Stimulated activated CD8-positive, alpha-beta memory T cell treated with anti-CD3 and anti-CD28 coated beads, Interleukin-7, amount 100 ng/mL, for 24 hours (primary cell): ENCODE results near the gene TGFBR3L.
A peak's percentile ranks its signal among the peaks of the same experiment; 100 is the strongest.
"Not testable (repeated sequence)": the region's sequence is repeated elsewhere in the genome, so short reads cannot be mapped to it uniquely, and the experiment has no call there.

Experiments used
- DNase-seq: peaks from one replicate; pipeline ENCODE4 v3.0.0-alpha.2; 2020; ENCODE audit warnings: low read depth

TGFBR3L gene

GRCh38 chr19:7917267-7918061 lies 2.8 kb downstream of the TGFBR3L start:
- peak; percentile 35 for DNase-seq

- DNase-seq, result not testable (repeated sequence)
Observed at GRCh38 chr19:7918062-7918614, 3.5 kb downstream of the TGFBR3L start.

GRCh38 chr19:7918615-7919421 lies 4.2 kb downstream of the TGFBR3L start:
- no peak for DNase-seq

- DNase-seq, result peak; percentile 91
Observed at GRCh38 chr19:7919610-7920518, 5.2 kb downstream of the TGFBR3L start, which contains the start of gene SNAPC2. Gene SNAPC2, plus strand, starts transcription at chr19:7920338. Its CDS starts 29 bp downstream, at chr19:7920367.

GRCh38 chr19:7920519-7921301 lies 6.1 kb downstream of the TGFBR3L start:
- DNase-seq, result peak; percentile 100

GRCh38 chr19:7921302-7921966 lies 6.8 kb downstream of the TGFBR3L start:
- DNase-seq, result no peak

GRCh38 chr19:7921967-7922835 lies 7.6 kb downstream of the TGFBR3L start:
- DNase-seq, result no peak

GRCh38 chr19:7922836-7923195 lies 8.2 kb downstream of the TGFBR3L start:
- no peak for DNase-seq

GRCh38 chr19:7923295-7924191 lies 8.9 kb downstream of the TGFBR3L start:
- no peak for DNase-seq

GRCh38 chr19:7924241-7924640 lies 9.6 kb downstream of the TGFBR3L start:
- DNase-seq, result no peak

- no peak for DNase-seq
Observed at GRCh38 chr19:7924651-7925170, 10.1 kb downstream of the TGFBR3L start.

- DNase-seq, result peak; percentile 63
Observed at GRCh38 chr19:7925171-7925851, 10.7 kb downstream of the TGFBR3L start.

GRCh38 chr19:7926021-7926726 lies 11.5 kb downstream of the TGFBR3L start, which contains the start of gene CTXN1:
Gene CTXN1, minus strand, starts transcription at chr19:7926135. Its CDS starts 597 bp downstream, at chr19:7925538.
- no peak for DNase-seq

- no peak for DNase-seq
Observed at GRCh38 chr19:7926727-7927604, 12.3 kb downstream of the TGFBR3L start.

GRCh38 chr19:7927605-7928333 lies 13.1 kb downstream of the TGFBR3L start:
- DNase-seq, result no peak
